A673 (cell line): ENCODE measurements around the gene FHDC1. TPM values are rescaled to one million over a fixed set of nuclear protein-coding genes. Genes with fewer than 3 reads are reported as not detected.

Experiments used
- BruUV-seq: library from RNA; stranded (reverse); fragments of 400-500 nt; replicated peaks from 2 replicates; lab custom pipeline; 2021; lab: Mats Ljungman, UMichigan
- CTCF ChIA-PET: fragments of 300-600 bp; sonication (Branson Sonifier 250); formaldehyde crosslinking; loops from one replicate; lab custom pipeline; 2022; ENCODE audit warnings: antibody characterized with exemption; lab: Charles Lee
- POLR2A ChIA-PET: fragments of 300-600 bp; sonication (Branson Sonifier 250); formaldehyde crosslinking; loops from one replicate; lab custom pipeline; 2022; ENCODE audit warnings: antibody characterized with exemption; ENCODE audit not compliant: low non-redundant PET; lab: Charles Lee
- DNase-seq: peaks from one replicate; pipeline ENCODE4 v3.0.0-alpha.2; 2015; ENCODE audit warnings: low spot score
- H3K27ac ChIP-seq: fragments of 200-600 bp; sonication (generic); 2 replicates; pipeline ENCODE4 v1.5.1; 2016; ENCODE audit warnings: mixed run types, low read depth, mild to moderate bottlenecking, mixed read lengths, antibody characterized with exemption, low read length; ENCODE audit not compliant: poor library complexity, severe bottlenecking
- H3K27me3 ChIP-seq: fragments of 200-600 bp; sonication (generic); replicated peaks from 2 replicates; pipeline ENCODE4 v1.6.1; 2017; ENCODE audit warnings: mixed run types, low read depth, mild to moderate bottlenecking, mixed read lengths, antibody characterized with exemption, low read length; ENCODE audit not compliant: insufficient read depth, poor library complexity
- H3K36me3 ChIP-seq: fragments of 200-600 bp; sonication (generic); 2 replicates; pipeline ENCODE4 v1.6.1; 2016; ENCODE audit warnings: mixed run types, mild to moderate bottlenecking, mixed read lengths, antibody characterized with exemption, low read length; ENCODE audit not compliant: insufficient read depth, poor library complexity, severe bottlenecking
- H3K4me1 ChIP-seq: fragments of 200-600 bp; sonication (generic); 2 replicates; pipeline ENCODE4 v1.6.1; 2017; ENCODE audit warnings: mixed run types, mild to moderate bottlenecking, mixed read lengths, antibody characterized with exemption, low read length; ENCODE audit not compliant: insufficient read depth, poor library complexity, severe bottlenecking
- H3K4me3 ChIP-seq: fragments of 200-600 bp; sonication (generic); 2 replicates; pipeline ENCODE4 v1.5.1; 2016; ENCODE audit warnings: low read depth, mixed run types, mild to moderate bottlenecking, mixed read lengths, low read length; ENCODE audit not compliant: poor library complexity, severe bottlenecking
- H3K9me3 ChIP-seq: fragments of 200-600 bp; sonication (generic); 2 replicates; pipeline ENCODE4 v1.6.1; 2016; ENCODE audit warnings: mixed run types, low read depth, mild to moderate bottlenecking, mixed read lengths, antibody characterized with exemption, low read length; ENCODE audit not compliant: poor library complexity, severe bottlenecking
- CTCF ChIP-seq: fragments of 300-800, 200-600 bp; sonication (generic); conservative IDR thresholded peaks from 2 replicates; pipeline ENCODE4 v1.5.1; 2017; ENCODE audit warnings: low read depth, mild to moderate bottlenecking, antibody characterized with exemption, low read length, moderate library complexity, mixed read lengths
- EZH2 ChIP-seq: fragments of 200-600 bp; sonication (generic); IDR thresholded peaks from 2 replicates; pipeline ENCODE4 v1.6.1; 2017; ENCODE audit warnings: borderline replicate concordance, low read depth, mild to moderate bottlenecking, mixed read lengths, antibody characterized with exemption, low read length; ENCODE audit not compliant: poor library complexity, severe bottlenecking
- intact Hi-C: fragments of 100-400 bp; cut with micrococcal nuclease; formaldehyde crosslinking; loops from one replicate; pipeline ENCODE4 v1.10.0; 2022; ENCODE audit not compliant: unreplicated experiment
- total RNA-seq: library from RNA; stranded (reverse); gene quantifications from 2 replicates; pipeline ENCODE4 v1.2.3, GENCODE V29; 2021

The FHDC1 gene
- total RNA-seq, 1 experiment from 2014 or later: 0.26 TPM

DNA sequence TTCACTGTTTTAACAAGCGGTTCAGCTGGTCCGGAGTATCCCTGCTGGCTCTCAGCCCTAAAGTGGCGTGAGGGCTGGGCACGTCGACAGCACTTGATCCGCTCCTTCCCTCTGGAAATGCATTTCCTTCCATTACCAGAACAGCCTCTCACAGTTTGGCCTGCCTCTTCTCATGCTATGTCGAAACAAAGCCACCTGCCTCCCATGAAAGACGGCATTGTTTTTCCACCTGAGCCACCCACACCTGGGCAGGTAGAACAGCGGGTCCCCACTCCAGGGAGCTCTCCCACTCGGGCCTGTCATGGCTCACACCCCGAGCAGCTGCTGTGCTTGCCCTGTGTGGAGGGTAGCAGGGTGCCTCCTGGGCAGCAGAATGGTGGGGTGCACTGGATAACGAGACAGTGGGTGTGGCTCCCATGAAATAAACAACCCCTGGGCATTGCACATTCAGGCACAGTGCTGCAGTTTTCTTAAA is 86.2 kb downstream of the FHDC1 start:
- no peak for DNase-seq
- ChIA-PET POLR2A (no interaction called here), CTCF (no interaction called here)
- Histone ChIP-seq H3K4me1 (no peaks in the 10 kb centered on the region), H3K27me3 (no peaks in the 10 kb centered on the region), H3K4me3 (no peak overlapping the region), H3K27ac (no peak overlapping the region), H3K36me3 (no peaks in the 10 kb centered on the region), H3K9me3 (no peaks in the 10 kb centered on the region)
- no TSS peak for BruUV-seq
- TF ChIP-seq CTCF (no peak), EZH2 (no peak)
- intact Hi-C loops: no loop called here

- TF ChIP-seq EZH2 (no peak), CTCF (no peak)
- ChIA-PET POLR2A (no interaction called here), CTCF (no interaction called here)
- no TSS peak for BruUV-seq
- H3K27ac ChIP-seq: no peak overlapping the region
- H3K4me1 ChIP-seq: no peaks in the 10 kb centered on the region
- no peak overlapping the region for H3K4me3 ChIP-seq
- no peaks in the 10 kb centered on the region for H3K9me3 ChIP-seq
- no peaks in the 10 kb centered on the region for H3K36me3 ChIP-seq
- no peak for DNase-seq
- intact Hi-C loops: no loop called here
- H3K27me3 ChIP-seq: no peaks in the 10 kb centered on the region
Observed at GRCh38 chr4:153023139-153023538, 87.0 kb downstream of the FHDC1 start.

GRCh38 chr4:153023692-153024394 is 87.7 kb downstream of the FHDC1 start:
- TF ChIP-seq EZH2 (no peak), CTCF (no peak)
- POLR2A ChIA-PET: no interaction called here
- no peak overlapping the region for H3K27ac ChIP-seq
- no peak overlapping the region for H3K4me3 ChIP-seq
- DNase-seq: no peak
- intact Hi-C loops: no loop called here
- H3K27me3 ChIP-seq: no peaks in the 10 kb centered on the region
- H3K36me3 ChIP-seq: no peaks in the 10 kb centered on the region
- no TSS peak for BruUV-seq
- CTCF ChIA-PET: no interaction called here
- no peaks in the 10 kb centered on the region for H3K9me3 ChIP-seq
- H3K4me1 ChIP-seq: no peaks in the 10 kb centered on the region
